ENCODE measurements around the gene MRPL10.

GRCh38 chr17:47841488-47842291 lies 10.3 kb upstream of the MRPL10 start:
- TF ChIP-seq CTCF (IDR thresholded peaks at IDR 0.05; ENCODE audit: control extremely low read depth in 1 of 3, insufficient read depth in 1 of 3, low read depth in 1 of 3, low read length in 3 of 3) (no peak), BRCA1 (IDR thresholded peaks at IDR 0.05; ENCODE audit: low read depth, low read length) (no peak), MAX (IDR thresholded peaks at IDR 0.05) (no peak), POLR2AphosphoS5 (IDR thresholded peaks at IDR 0.05; ENCODE audit: low read depth, low read length) (no peak)

All from H1 (cell line).